T-helper 1 cell (primary cell): ENCODE measurements around the gene ZYX.
"Not testable (repeated sequence)": the region's sequence is repeated elsewhere in the genome, so short reads cannot be mapped to it uniquely, and the experiment has no call there.

ENCODE experiments used
- DNase-seq, 5 donors: peaks; one replicate each; pipeline ENCODE4 v3.0.0-alpha.2; 2012 to 2020

ZYX gene

GRCh38 chr7:143397710-143398530 is 16.8 kb downstream of the ZYX start:
- DNase-seq = no peak

- no peak for DNase-seq
These were observed 17.5 kb downstream of the ZYX start for GRCh38 chr7:143398616-143399015.

GRCh38 chr7:143399151-143399550 is 18.0 kb downstream of the ZYX start:
- DNase-seq = no peak

- no peak for DNase-seq
These were observed 18.5 kb downstream of the ZYX start for GRCh38 chr7:143399642-143400041.

- DNase-seq = no peak
These were observed 20.1 kb downstream of the ZYX start for GRCh38 chr7:143401265-143401664.

- not testable (repeated sequence) for DNase-seq
These were observed 21.1 kb downstream of the ZYX start for GRCh38 chr7:143402233-143402632.

GRCh38 chr7:143405173-143406001 is 24.2 kb downstream of the ZYX start:
- DNase-seq = no peak

- no peak for DNase-seq
These were observed 24.8 kb downstream of the ZYX start for GRCh38 chr7:143406002-143406357.

- DNase-seq = peak in 4 of 5 donors; percentile 38 to 44 (median 44)
These were observed 26.4 kb downstream of the ZYX start for GRCh38 chr7:143407287-143408251.

GRCh38 chr7:143408252-143408685 is 27.1 kb downstream of the ZYX start:
- no peak for DNase-seq

GRCh38 chr7:143408686-143409561 is 27.8 kb downstream of the ZYX start, which contains the start of gene EPHA1:
EPHA1 (minus strand) TSS chr7:143408856; CDS start chr7:143408805, 51 bp downstream.
- DNase-seq = peak in 3 of 5 donors; percentile 46 to 48 (median 47)

GRCh38 chr7:143410521-143411004 is 29.4 kb downstream of the ZYX start:
- DNase-seq = no peak

- DNase-seq = no peak
These were observed 31.0 kb downstream of the ZYX start for GRCh38 chr7:143411976-143412708.

- no peak for DNase-seq
These were observed 32.0 kb downstream of the ZYX start for GRCh38 chr7:143413123-143413522.

- DNase-seq = not testable (repeated sequence)
These were observed 34.1 kb downstream of the ZYX start for GRCh38 chr7:143415209-143415608.

- DNase-seq = no peak
These were observed 34.7 kb downstream of the ZYX start for GRCh38 chr7:143415742-143416397.

- peak in 2 of 5 donors; percentile 11 to 44 for DNase-seq
These were observed 35.5 kb downstream of the ZYX start for GRCh38 chr7:143416565-143417149.

GRCh38 chr7:143417734-143418383 is 36.7 kb downstream of the ZYX start:
- no peak for DNase-seq
